HL-60 (cell line): ENCODE data around the gene FAM209A.

Source experiments
- CTCF ChIP-seq: IDR thresholded peaks from one replicate; pipeline ENCODE4 v1.5.1; 2011; ENCODE audit warnings: low read length, control low read depth, inconsistent platforms; ENCODE audit not compliant: insufficient read depth
- POLR2AphosphoS5 ChIP-seq: IDR thresholded peaks from 2 replicates; pipeline ENCODE4 v1.6.1; 2012; ENCODE audit warnings: low read depth
- REST ChIP-seq: IDR thresholded peaks from 2 replicates; pipeline ENCODE4 v1.6.1; 2012; ENCODE audit warnings: low read depth; ENCODE audit not compliant: insufficient replicate concordance

GRCh38 chr20:56554869-56555268, 30.3 kb downstream of the FAM209A start:
- no peak for TF ChIP-seq REST
- TF ChIP-seq CTCF, result no peak
- TF ChIP-seq POLR2AphosphoS5, result no peak
